HG02852 (cell line): ENCODE data around the gene MCM9.
A peak's percentile ranks its signal among the peaks of the same experiment; 100 is the strongest.
"Not testable (repeated sequence)": the region's sequence is repeated elsewhere in the genome, so short reads cannot be mapped to it uniquely, and the experiment has no call there.

Experiments used
- ATAC-seq: cut with Tn5 transposase; IDR thresholded peaks from one replicate; pipeline ENCODE4 v1.9.1; 2021; ENCODE audit warnings: mild to moderate bottlenecking, moderate library complexity; ENCODE audit not compliant: unreplicated experiment

Gene MCM9

GRCh38 chr6:118868901-118869300 is 66.1 kb downstream of the MCM9 start:
- ATAC-seq: not testable (repeated sequence)

- no peak for ATAC-seq
Observed at GRCh38 chr6:118867181-118867580, 67.8 kb downstream of the MCM9 start.

GRCh38 chr6:118865100-118865391 is 69.9 kb downstream of the MCM9 start:
- no peak for ATAC-seq

- peak; percentile 58 for ATAC-seq
Observed at GRCh38 chr6:118864341-118865099, 70.4 kb downstream of the MCM9 start.

GRCh38 chr6:118862443-118862842 is 72.5 kb downstream of the MCM9 start:
- no peak for ATAC-seq

- ATAC-seq: no peak
Observed at GRCh38 chr6:118860880-118861279, 74.1 kb downstream of the MCM9 start.

- ATAC-seq: no peak
Observed at GRCh38 chr6:118860363-118860762, 74.6 kb downstream of the MCM9 start.

- peak; percentile 66 for ATAC-seq
Observed at GRCh38 chr6:118859517-118860064, 75.4 kb downstream of the MCM9 start.

- ATAC-seq: no peak
Observed at GRCh38 chr6:118856301-118856700, 78.7 kb downstream of the MCM9 start.

GRCh38 chr6:118853408-118853807 is 81.6 kb downstream of the MCM9 start:
- ATAC-seq: no peak

GRCh38 chr6:118844915-118845314 is 90.0 kb downstream of the MCM9 start:
- ATAC-seq: peak; percentile 61

GRCh38 chr6:118843685-118844390 is 91.1 kb downstream of the MCM9 start:
- peak; percentile 89 for ATAC-seq

- no peak for ATAC-seq
Observed at GRCh38 chr6:118830691-118831090, 104.3 kb downstream of the MCM9 start.

GRCh38 chr6:118829817-118830478 is 105.0 kb downstream of the MCM9 start:
- ATAC-seq: no peak

GRCh38 chr6:118826096-118826495 is 108.9 kb downstream of the MCM9 start:
- ATAC-seq: no peak

- no peak for ATAC-seq
Observed at GRCh38 chr6:118825661-118826060, 109.3 kb downstream of the MCM9 start.

- ATAC-seq: no peak
Observed at GRCh38 chr6:118815495-118815894, 119.5 kb downstream of the MCM9 start.

- no peak for ATAC-seq
Observed at GRCh38 chr6:118813775-118814174, 121.2 kb downstream of the MCM9 start.

GRCh38 chr6:118812970-118813369 is 122.0 kb downstream of the MCM9 start:
- no peak for ATAC-seq

GRCh38 chr6:118810420-118811027 is 124.4 kb downstream of the MCM9 start:
- ATAC-seq: peak; percentile 90
